Endothelial cell of umbilical vein (primary cell): ENCODE results near the gene KCNC1. TPM values are rescaled to one million over a fixed set of nuclear protein-coding genes. Genes with fewer than 3 reads are reported as not detected.

Experiments
- BruUV-seq: library from RNA; stranded (reverse); fragments of 400-500 nt; replicated peaks from 2 replicates; lab custom pipeline; 2021; lab: Mats Ljungman, UMichigan
- CTCF ChIA-PET: fragments of 300-600, 350-600 bp; sonication (Branson Sonifier 250); formaldehyde crosslinking; loops from one replicate; lab custom pipeline; 2021; ENCODE audit warnings: antibody characterized with exemption, inconsistent platforms; lab: Charles Lee
- POLR2A ChIA-PET: fragments of 300-600, 350-600 bp; sonication (Branson Sonifier 250); formaldehyde crosslinking; loops from one replicate; lab custom pipeline; 2021; ENCODE audit warnings: antibody characterized with exemption, inconsistent platforms; lab: Charles Lee
- DNase-seq: peaks from one replicate; pipeline ENCODE4 v3.0.0-alpha.2; 2011; ENCODE audit warnings: low read depth, low spot score
- FAIRE-seq: peaks from 2 replicates; lab custom pipeline; 2011; peaks lifted over from hg19 to GRCh38; lab: Jason Lieb, UNC
- H2AFZ ChIP-seq: 2 replicates; pipeline ENCODE4 v1.6.0; 2012; ENCODE audit warnings: low read depth, low read length, control low read depth, inconsistent platforms
- H3K27ac ChIP-seq: 2 replicates; pipeline ENCODE4 v1.5.1; 2011; ENCODE audit warnings: low read depth, mild to moderate bottlenecking, control low read depth, low read length, moderate library complexity; ENCODE audit not compliant: insufficient read depth
- H3K27me3 ChIP-seq, 2 experiments: 2 replicates each; pipeline versions ENCODE4 v1.6.0 to v1.6.1; 2011; ENCODE audit warnings: low read length in 2 of 2, mixed read lengths in 1 of 2; ENCODE audit not compliant: control insufficient read depth in 2 of 2, insufficient read depth in 2 of 2
- H3K36me3 ChIP-seq, 2 experiments: 2 replicates in 1 of 2; 3 replicates in 1 of 2; pipeline ENCODE4 v1.5.1; 2011; ENCODE audit warnings: low read length in 2 of 2, mild to moderate bottlenecking in 1 of 2, moderate library complexity in 1 of 2; ENCODE audit not compliant: control insufficient read depth in 2 of 2, insufficient read depth in 2 of 2; ENCODE audit errors: extremely low read depth in 1 of 2
- H3K4me1 ChIP-seq: 3 replicates; pipeline ENCODE4 v1.5.1; 2011; ENCODE audit warnings: mild to moderate bottlenecking, low read length; ENCODE audit not compliant: control insufficient read depth, insufficient read depth; ENCODE audit errors: extremely low read depth
- H3K4me2 ChIP-seq: 2 replicates; pipeline ENCODE4 v1.6.1; 2011; ENCODE audit warnings: low read length, control low read depth, mixed read lengths; ENCODE audit not compliant: insufficient read depth
- H3K4me3 ChIP-seq, 3 experiments: fragments of 200-600 bp in 1 of 3; sonication (generic), shearing (Covaris generic) in 1 of 3; replicated peaks in 1 of 3; 2 replicates each; pipeline ENCODE4 v1.5.1; 2011 to 2016; ENCODE audit warnings: control low read depth in 3 of 3, low read length in 3 of 3, mild to moderate bottlenecking in 2 of 3, inconsistent platforms in 1 of 3, low read depth in 1 of 3, moderate library complexity in 1 of 3; ENCODE audit not compliant: insufficient read depth in 1 of 3
- H3K79me2 ChIP-seq: 2 replicates; pipeline ENCODE4 v1.6.0; 2012; ENCODE audit warnings: low read length, inconsistent platforms; ENCODE audit not compliant: control insufficient read depth, insufficient read depth
- H3K9ac ChIP-seq: replicated peaks from 2 replicates; pipeline ENCODE3; 2011; ENCODE audit warnings: low read length, control low read depth; ENCODE audit not compliant: insufficient read depth; ENCODE audit errors: extremely low read depth
- H3K9me1 ChIP-seq: replicated peaks from 3 replicates; pipeline ENCODE4 v1.6.0; 2011; ENCODE audit warnings: mild to moderate bottlenecking, low read length; ENCODE audit not compliant: control insufficient read depth, insufficient read depth; ENCODE audit errors: extremely low read depth
- H3K9me3 ChIP-seq: replicated peaks from 2 replicates; pipeline ENCODE4 v1.5.1; 2012; ENCODE audit warnings: low read length, inconsistent platforms; ENCODE audit not compliant: control insufficient read depth, insufficient read depth
- H4K20me1 ChIP-seq: replicated peaks from 2 replicates; pipeline ENCODE3; 2011; ENCODE audit warnings: mild to moderate bottlenecking, low read length; ENCODE audit not compliant: control insufficient read depth, insufficient read depth; ENCODE audit errors: extremely low read depth
- CTCF ChIP-seq, 2 donors: IDR thresholded peaks; 1 replicate in 1 of 2; 2 replicates in 1 of 2; pipeline ENCODE4 v1.5.1; 2011; ENCODE audit warnings: low read length in 2 of 2, mild to moderate bottlenecking in 2 of 2, moderate library complexity in 2 of 2, control low read depth in 1 of 2, inconsistent platforms in 1 of 2, low read depth in 1 of 2; ENCODE audit not compliant: insufficient read depth in 1 of 2; ENCODE audit errors: extremely low read depth in 1 of 2
- EZH2 ChIP-seq: IDR thresholded peaks from 2 replicates; pipeline ENCODE4 v1.6.1; 2012; ENCODE audit warnings: borderline replicate concordance, low read depth, mild to moderate bottlenecking, moderate library complexity, low read length, inconsistent platforms; ENCODE audit not compliant: severe bottlenecking
- FOS ChIP-seq: IDR thresholded peaks from 2 replicates; pipeline ENCODE4 v1.6.1; 2011; ENCODE audit warnings: mild to moderate bottlenecking, low read length, moderate library complexity, borderline replicate concordance; ENCODE audit not compliant: insufficient read depth
- GATA2 ChIP-seq: IDR thresholded peaks from 2 replicates; pipeline ENCODE4 v1.7.0; 2011; ENCODE audit warnings: low read depth, mild to moderate bottlenecking, moderate library complexity, mixed read lengths, low read length; ENCODE audit not compliant: insufficient read length, insufficient read depth
- JUN ChIP-seq: IDR thresholded peaks from 2 replicates; pipeline ENCODE4 v1.6.1; 2011; ENCODE audit warnings: borderline replicate concordance, low read depth; ENCODE audit not compliant: insufficient read length, insufficient read depth
- MAX ChIP-seq: IDR thresholded peaks from 2 replicates; pipeline ENCODE4 v1.6.1; 2011; ENCODE audit not compliant: insufficient read depth, insufficient read length
- MYC ChIP-seq: IDR thresholded peaks from one replicate; pipeline ENCODE4 v1.6.1; 2011; ENCODE audit warnings: mild to moderate bottlenecking, low read depth, low read length
- POLR2A ChIP-seq: IDR thresholded peaks from 2 replicates; pipeline ENCODE4 v1.6.1; 2012; ENCODE audit warnings: low read depth, mild to moderate bottlenecking, control low read depth, low read length
- POLR2AphosphoS5 ChIP-seq: IDR thresholded peaks from 2 replicates; pipeline ENCODE4 v1.6.1; 2012; ENCODE audit warnings: low read depth, mild to moderate bottlenecking, control low read depth, low read length, moderate library complexity; ENCODE audit not compliant: insufficient read depth
- dilution Hi-C: fragments of 300-500 bp; cut with MboI; formaldehyde crosslinking; loops from one replicate; pipeline ENCODE4 v1.15.0; 2019; ENCODE audit warnings: low sequenced_read_pairs; ENCODE audit not compliant: extremely low pct_ligation_motif_present
- intact Hi-C: fragments of 100-400 bp; cut with micrococcal nuclease; formaldehyde crosslinking; loops from one replicate; pipeline ENCODE4 v1.10.0; 2022
- polyA plus RNA-seq, 4 experiments: library from polyadenylated mRNA; depleted of rRNA in 3 of 4; stranded (reverse) in 3 of 4; unstranded in 1 of 4; fragments of >200 nt; gene quantifications; 2 replicates each; pipeline versions ENCODE4 v1.2.1 to v1.2.3, GENCODE V29; 2011 to 2012; ENCODE audit warnings: missing spikeins in 1 of 4
- total RNA-seq: library from RNA; stranded (reverse); gene quantifications from 2 replicates; pipeline ENCODE4 v1.2.3, GENCODE V29; 2021

Gene KCNC1
- total and polyA plus RNA-seq, 2 donors (not counting 3 experiments of a cell fraction or from before 2014, with no cell fraction given) = not detected

GRCh38 chr11:17699147-17700114 is 35.1 kb upstream of the KCNC1 start:
- dilution Hi-C loops = no loop called here

More at GRCh38 chr11:17699147-17700114, 35.1 kb upstream of the KCNC1 start:
- no peak overlapping the region for H3K4me3 ChIP-seq
- H3K27me3 ChIP-seq = peaks cover 20 to 25% of the 10 kb centered on the region in 2 experiments
- BruUV-seq = no TSS peak
- H3K79me2 ChIP-seq = no peaks in the 10 kb centered on the region
- no peak overlapping the region for H3K4me2 ChIP-seq
- no peaks in the 10 kb centered on the region for H3K4me1 ChIP-seq
- ChIA-PET CTCF (no interaction called here), POLR2A (no interaction called here)
- no peak for TF ChIP-seq POLR2AphosphoS5
- TF ChIP-seq EZH2 = no peak
- TF ChIP-seq MYC = no peak
- TF ChIP-seq JUN = no peak
- TF ChIP-seq GATA2 = no peak
- TF ChIP-seq FOS = no peak
- no peak for TF ChIP-seq POLR2A
- TF ChIP-seq MAX = no peak
- TF ChIP-seq CTCF (IDR thresholded peaks at IDR 0.05; ENCODE audit: extremely low read depth in 1 of 2, insufficient read depth in 1 of 2, low read depth in 1 of 2, low read length in 2 of 2) = no peak
- no peak for DNase-seq
- H3K36me3 ChIP-seq = no peaks in the 10 kb centered on the region
- no peak overlapping the region for H3K9ac ChIP-seq
- H4K20me1 ChIP-seq = no peaks in the 10 kb centered on the region
- H3K9me3 ChIP-seq = no peaks in the 10 kb centered on the region
- no peaks in the 10 kb centered on the region for H3K9me1 ChIP-seq
- no peak overlapping the region for H3K27ac ChIP-seq
- FAIRE-seq = no peak
- intact Hi-C loops = no loop called here
- no peak overlapping the region for H2AFZ ChIP-seq
